ENCODE data around the gene GPX4. TPM values are rescaled to one million over a fixed set of nuclear protein-coding genes. Genes with fewer than 3 reads are reported as not detected.

GPX4 gene
- polyA plus RNA-seq, 3 donors = 459 to 508 (median 493) TPM

DNA sequence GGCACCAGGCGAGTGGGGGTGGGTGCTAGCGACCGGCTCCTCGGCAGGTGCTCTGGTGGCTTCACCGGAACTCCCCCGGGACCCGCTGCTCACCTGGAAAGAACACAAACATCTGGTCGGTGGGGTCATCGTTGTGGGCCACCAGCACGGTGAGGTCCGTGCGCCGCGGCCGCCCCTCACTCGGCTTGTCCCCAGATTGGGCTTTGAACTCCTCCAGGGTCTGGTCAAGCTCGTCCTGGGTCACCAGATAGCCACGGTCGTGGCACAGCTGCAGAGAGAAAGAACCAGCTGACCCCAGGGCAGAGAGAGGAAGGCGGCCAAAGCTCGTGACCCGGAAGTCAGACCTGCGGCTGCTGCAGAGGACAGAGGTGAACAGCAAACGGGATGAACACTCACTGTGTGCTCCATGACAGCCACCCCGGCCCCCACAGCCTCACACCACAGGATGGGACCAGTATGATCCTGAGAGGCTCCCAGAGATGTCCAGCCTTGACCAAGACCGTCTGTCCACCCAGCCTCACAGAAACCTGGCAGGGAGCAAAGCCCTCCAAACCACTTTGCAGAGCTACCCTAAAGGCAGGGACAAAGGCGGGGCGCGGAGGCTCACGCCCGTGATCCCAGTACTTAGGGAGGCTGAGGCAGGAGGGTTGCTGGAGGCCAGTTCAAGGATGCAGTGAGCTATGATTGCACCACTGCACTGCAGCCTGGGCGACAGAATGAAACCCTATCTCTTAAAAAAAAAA, 9.8 kb upstream of the GPX4 start:
- Mint-ChIP-seq H3K4me1 (peaks cover 55% of the 10 kb centered on the region), H3K9me3 (peaks cover 0 to 2% (median 0%) of the 10 kb centered on the region in 7 donors), H3K27me3 (ENCODE audit: low read depth in 3 of 3) (no peaks in the 10 kb centered on the region), H3K4me3 (peak overlapping the region; percentile 92 to 95), H3K36me3 (peaks cover 20 to 37% of the 10 kb centered on the region in 2 donors), H3K27ac (peak overlapping the region in 6 of 7 donors; percentile 59 to 91 (median 80))
- TF ChIP-seq, protein P1, sequence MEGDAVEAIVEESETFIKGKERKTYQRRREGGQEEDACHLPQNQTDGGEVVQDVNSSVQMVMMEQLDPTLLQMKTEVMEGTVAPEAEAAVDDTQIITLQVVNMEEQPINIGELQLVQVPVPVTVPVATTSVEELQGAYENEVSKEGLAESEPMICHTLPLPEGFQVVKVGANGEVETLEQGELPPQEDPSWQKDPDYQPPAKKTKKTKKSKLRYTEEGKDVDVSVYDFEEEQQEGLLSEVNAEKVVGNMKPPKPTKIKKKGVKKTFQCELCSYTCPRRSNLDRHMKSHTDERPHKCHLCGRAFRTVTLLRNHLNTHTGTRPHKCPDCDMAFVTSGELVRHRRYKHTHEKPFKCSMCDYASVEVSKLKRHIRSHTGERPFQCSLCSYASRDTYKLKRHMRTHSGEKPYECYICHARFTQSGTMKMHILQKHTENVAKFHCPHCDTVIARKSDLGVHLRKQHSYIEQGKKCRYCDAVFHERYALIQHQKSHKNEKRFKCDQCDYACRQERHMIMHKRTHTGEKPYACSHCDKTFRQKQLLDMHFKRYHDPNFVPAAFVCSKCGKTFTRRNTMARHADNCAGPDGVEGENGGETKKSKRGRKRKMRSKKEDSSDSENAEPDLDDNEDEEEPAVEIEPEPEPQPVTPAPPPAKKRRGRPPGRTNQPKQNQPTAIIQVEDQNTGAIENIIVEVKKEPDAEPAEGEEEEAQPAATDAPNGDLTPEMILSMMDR (IDR thresholded peaks at IDR 0.05) = no peak
- 83% methylated on average over 28 of the region's 32 CpGs for WGBS (ENCODE audit: insufficient coverage)
- peak overlapping the region in 1 of 2 donors; percentile 84 for H3K27ac ChIP-seq (ENCODE audit: low read depth in 1 of 2, low read length in 2 of 2)
- intact Hi-C loops (cut with micrococcal nuclease) = no loop called here
- peaks cover 32 to 38% of the 10 kb centered on the region in 2 donors for H3K36me3 ChIP-seq (replicated peaks in 1 of 2; ENCODE audit: control insufficient read depth in 1 of 2, insufficient read depth in 2 of 2, low read length in 2 of 2)
- H3K9ac ChIP-seq (ENCODE audit: insufficient read depth, low read length, poor library complexity, severe bottlenecking) = peak overlapping the region; percentile 81
- no peak for DNase-seq
- no peak overlapping the region for H2AFZ ChIP-seq (ENCODE audit: insufficient read depth, low read depth, low read length, poor library complexity, severe bottlenecking)
- H3K4me2 ChIP-seq (replicated peaks; ENCODE audit: extremely low read depth, low read length, poor library complexity, severe bottlenecking) = peak overlapping the region; percentile 91
- H3K4me3 ChIP-seq (replicated peaks in 1 of 3; ENCODE audit: low read depth in 2 of 3, low read length in 3 of 3) = peak overlapping the region; percentile 58 to 98 (median 90)
- peaks cover 46% of the 10 kb centered on the region for H4K20me1 ChIP-seq (ENCODE audit: insufficient read depth, low read length)
- H3K27me3 ChIP-seq (ENCODE audit: control insufficient read depth in 2 of 2, insufficient read depth in 2 of 2, low read length in 2 of 2) = no peaks in the 10 kb centered on the region
- peaks cover 56 to 69% of the 10 kb centered on the region in 2 donors for H3K4me1 ChIP-seq (ENCODE audit: control insufficient read depth in 1 of 2, insufficient read depth in 2 of 2, low read length in 2 of 2)
- H3K9me3 ChIP-seq (replicated peaks in 1 of 2; ENCODE audit: control insufficient read depth in 1 of 2, insufficient read depth in 1 of 2, low read length in 2 of 2) = no peaks in the 10 kb centered on the region
- peaks cover 50% of the 10 kb centered on the region for H3K79me2 ChIP-seq (ENCODE audit: insufficient read depth, low read length)

DNA sequence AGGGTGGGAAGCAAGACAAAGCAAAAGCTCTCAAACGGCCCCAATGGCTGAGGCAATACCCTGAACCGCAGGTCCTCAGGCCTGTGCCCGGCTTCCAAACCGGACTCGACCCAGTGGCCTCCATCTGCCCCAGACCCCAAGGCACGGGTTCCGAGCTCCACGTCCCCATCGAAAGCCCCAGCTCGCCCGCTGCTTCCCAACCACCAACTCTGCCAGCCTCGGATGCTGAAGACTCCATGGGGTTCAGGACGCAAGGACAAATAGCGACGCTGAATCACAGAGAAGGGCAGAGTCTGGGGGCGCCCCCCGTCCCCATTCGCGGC, 9.2 kb upstream of the GPX4 start:
- H3K36me3 ChIP-seq (replicated peaks in 1 of 2; ENCODE audit: control insufficient read depth in 1 of 2, insufficient read depth in 2 of 2, low read length in 2 of 2) = peaks cover 26 to 31% of the 10 kb centered on the region in 2 donors
- H3K4me3 ChIP-seq (replicated peaks in 1 of 3; ENCODE audit: low read depth in 2 of 3, low read length in 3 of 3) = peak overlapping the region; percentile 58 to 98 (median 90)
- H3K9me3 Mint-ChIP-seq = peaks cover 2 to 7% (median 3%) of the 10 kb centered on the region in 7 donors
- H2AFZ ChIP-seq (ENCODE audit: insufficient read depth, low read depth, low read length, poor library complexity, severe bottlenecking) = no peak overlapping the region
- TF ChIP-seq, protein P1 (IDR thresholded peaks at IDR 0.05) = no peak
- H3K36me3 Mint-ChIP-seq = peaks cover 20 to 37% of the 10 kb centered on the region in 2 donors
- H3K79me2 ChIP-seq (ENCODE audit: insufficient read depth, low read length) = peaks cover 44% of the 10 kb centered on the region
- peak overlapping the region; percentile 92 to 95 for H3K4me3 Mint-ChIP-seq
- H3K27me3 ChIP-seq (ENCODE audit: control insufficient read depth in 2 of 2, insufficient read depth in 2 of 2, low read length in 2 of 2) = no peaks in the 10 kb centered on the region
- intact Hi-C loops (cut with micrococcal nuclease) = no loop called here
- no peaks in the 10 kb centered on the region for H3K27me3 Mint-ChIP-seq (ENCODE audit: low read depth in 3 of 3)
- peaks cover 40% of the 10 kb centered on the region for H4K20me1 ChIP-seq (ENCODE audit: insufficient read depth, low read length)
- DNase-seq = peak in 1 of 3 donors; percentile 47
- peaks cover 56 to 69% of the 10 kb centered on the region in 2 donors for H3K4me1 ChIP-seq (ENCODE audit: control insufficient read depth in 1 of 2, insufficient read depth in 2 of 2, low read length in 2 of 2)
- H3K4me2 ChIP-seq (replicated peaks; ENCODE audit: extremely low read depth, low read length, poor library complexity, severe bottlenecking) = peak overlapping the region; percentile 91
- peak overlapping the region; percentile 59 to 91 (median 78) for H3K27ac Mint-ChIP-seq
- WGBS (ENCODE audit: insufficient coverage) = under 1% methylated on average over 18 of the region's 19 CpGs
- peak overlapping the region; percentile 33 to 84 for H3K27ac ChIP-seq (ENCODE audit: low read depth in 1 of 2, low read length in 2 of 2)
- peaks cover 0 to 3% of the 10 kb centered on the region in 2 donors for H3K9me3 ChIP-seq (replicated peaks in 1 of 2; ENCODE audit: control insufficient read depth in 1 of 2, insufficient read depth in 1 of 2, low read length in 2 of 2)
- H3K9ac ChIP-seq (ENCODE audit: insufficient read depth, low read length, poor library complexity, severe bottlenecking) = peak overlapping the region; percentile 81
- peaks cover 53% of the 10 kb centered on the region for H3K4me1 Mint-ChIP-seq

Measured in CD14-positive monocyte (primary cell).